KBM-7 (cell line): Measurements from ENCODE around the gene KRR1.
"Not testable (repeated sequence)": the region's sequence is repeated elsewhere in the genome, so short reads cannot be mapped to it uniquely, and the experiment has no call there.

Experiments used
- DNase-seq: peaks from one replicate; pipeline ENCODE4 v3.0.0-alpha.2; 2015
- in situ Hi-C: fragments of 300-500 bp; cut with MboI; formaldehyde crosslinking; loops from 2 replicates; pipeline ENCODE4 v1.14.3; 2020; ENCODE audit warnings: low sequenced_read_pairs, low pct_unique_long_range_greater_than_20kb, mixed read lengths

Gene KRR1

DNA sequence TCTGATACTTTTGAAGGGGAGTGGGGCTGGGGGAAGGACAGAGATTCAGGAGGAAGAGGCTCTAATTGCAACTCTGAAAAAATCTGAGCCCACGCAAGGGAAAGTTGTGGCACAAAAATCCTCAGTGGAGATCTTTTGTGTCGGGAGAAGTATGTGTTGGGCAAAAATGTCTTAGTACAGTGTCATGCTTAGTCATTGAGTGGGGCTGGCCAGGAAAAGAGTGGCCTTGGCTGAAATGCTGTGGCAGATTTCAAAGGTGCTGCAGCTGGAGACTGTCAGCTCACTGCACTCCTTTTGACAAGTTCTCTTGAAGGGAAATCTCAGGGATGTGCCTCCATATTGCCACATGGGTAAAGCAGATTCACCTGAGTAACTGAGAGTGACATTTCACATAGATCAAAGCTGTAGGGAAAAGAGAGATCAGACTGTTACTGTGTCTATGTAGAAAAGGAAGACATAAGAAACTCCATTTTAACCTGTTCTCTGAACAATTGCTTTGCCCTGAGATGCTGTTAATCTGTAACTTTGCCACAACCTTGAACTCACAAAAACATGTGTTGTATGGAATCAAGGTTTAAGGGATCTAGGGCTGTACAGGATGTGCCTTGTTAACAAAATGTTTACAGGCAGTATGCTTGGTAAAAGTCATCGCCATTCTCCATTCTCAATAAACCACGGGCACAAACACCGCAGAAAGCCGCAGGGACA is 66.8 kb downstream of the KRR1 start:
- in situ Hi-C loops: no loop called here
- peak; percentile 41 for DNase-seq

- peak; percentile 43 for DNase-seq
- in situ Hi-C loops: no loop called here
Observed at GRCh38 chr12:75443709-75444108, 67.7 kb downstream of the KRR1 start.

- DNase-seq, in situ Hi-C loops: not testable (repeated sequence)
Observed at GRCh38 chr12:75442454-75442853, 69.0 kb downstream of the KRR1 start.

- in situ Hi-C loops, DNase-seq: not testable (repeated sequence)
Observed at GRCh38 chr12:75441687-75442449, 69.5 kb downstream of the KRR1 start.
